H4 (cell line): Measurements from ENCODE around the gene HRH3. TPM values are rescaled to one million over a fixed set of nuclear protein-coding genes. Genes with fewer than 3 reads are reported as not detected.

Experiments used
- DNase-seq: peaks from one replicate; pipeline ENCODE4 v3.0.0-alpha.2; 2015; ENCODE audit warnings: low spot score
- total RNA-seq: library from RNA; depleted of rRNA; stranded (reverse); fragments of >200 nt; shearing (Covaris generic); gene quantifications from 2 replicates; pipeline ENCODE4 v1.2.3, GENCODE V29; 2014

The HRH3 gene
- total RNA-seq, 1 experiment from 2014 or later: not detected

GRCh38 chr20:62216636-62217566, 3.2 kb downstream of the HRH3 start:
- no peak for DNase-seq

GRCh38 chr20:62215991-62216635, 4.0 kb downstream of the HRH3 start:
- DNase-seq: no peak

- no peak for DNase-seq
Observed at GRCh38 chr20:62215020-62215990, 4.8 kb downstream of the HRH3 start.

- no peak for DNase-seq
Observed at GRCh38 chr20:62214067-62214466, 6.0 kb downstream of the HRH3 start.

GRCh38 chr20:62212299-62212698, 7.8 kb downstream of the HRH3 start:
- DNase-seq: no peak

DNA sequence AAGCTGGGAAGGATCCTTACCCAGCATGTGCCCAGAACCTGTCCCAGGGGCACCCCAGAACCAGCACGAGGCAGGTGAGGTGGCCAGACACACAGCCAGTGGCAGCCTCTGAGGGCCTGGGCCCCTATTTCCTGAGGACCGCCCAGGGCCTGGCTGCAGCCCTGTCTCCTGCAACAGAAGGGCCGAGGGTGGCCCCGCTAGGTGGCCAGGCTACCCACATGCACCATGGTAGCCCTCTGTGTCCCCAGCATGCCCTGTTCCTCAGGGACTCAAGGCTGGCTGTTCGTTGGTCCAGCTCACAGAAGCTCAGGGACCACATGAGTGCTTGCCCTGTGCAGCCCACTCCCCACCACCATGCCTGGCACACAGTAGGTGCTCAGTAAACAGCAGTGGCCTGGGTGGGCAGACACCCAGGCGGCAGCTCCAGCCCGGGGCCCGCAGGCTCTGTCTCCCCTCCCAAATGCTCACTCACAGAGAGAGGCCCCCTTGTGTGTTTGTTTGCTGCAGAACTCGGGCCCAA, 8.2 kb downstream of the HRH3 start:
- DNase-seq: no peak

DNA sequence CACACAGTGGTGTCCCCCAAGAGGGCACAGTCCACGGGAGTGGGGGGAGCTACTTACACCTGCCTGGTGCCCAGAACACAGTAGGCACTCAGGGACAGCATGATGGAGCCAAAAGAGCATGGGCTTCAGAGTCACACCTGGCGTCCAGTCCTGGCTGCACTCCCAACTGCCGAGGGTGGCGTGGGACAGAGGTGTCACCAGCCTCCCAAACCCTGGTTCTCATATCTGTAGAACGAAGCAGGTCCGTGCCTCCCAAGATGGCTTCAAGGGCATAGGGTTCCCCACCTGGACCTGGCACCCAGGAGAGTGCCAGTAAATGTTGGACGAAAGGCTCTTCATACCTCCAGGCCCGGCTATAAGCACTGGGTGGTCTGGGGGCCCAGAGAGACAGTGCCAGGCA, 8.9 kb downstream of the HRH3 start:
- DNase-seq: no peak

DNA sequence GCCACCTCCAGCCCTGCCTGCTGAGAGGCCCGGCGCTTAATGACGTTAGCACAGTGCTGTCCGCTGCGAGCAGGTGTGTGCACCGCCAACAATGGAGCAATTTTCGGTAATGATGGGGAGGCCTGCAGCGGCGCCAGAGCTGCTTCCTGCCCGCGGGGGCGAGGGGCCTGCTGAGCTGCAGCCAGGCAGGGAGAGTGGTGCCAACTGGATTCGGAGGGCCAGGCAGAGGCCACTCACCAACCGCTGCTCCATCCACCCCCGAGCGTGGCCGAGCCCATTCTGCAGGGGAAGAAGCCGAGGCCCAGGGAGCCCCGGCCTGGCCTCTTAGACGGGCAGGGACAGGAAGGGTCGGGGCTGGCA, 9.6 kb downstream of the HRH3 start:
- no peak for DNase-seq

GRCh38 chr20:62209850-62210495, 10.1 kb downstream of the HRH3 start:
- no peak for DNase-seq

DNA sequence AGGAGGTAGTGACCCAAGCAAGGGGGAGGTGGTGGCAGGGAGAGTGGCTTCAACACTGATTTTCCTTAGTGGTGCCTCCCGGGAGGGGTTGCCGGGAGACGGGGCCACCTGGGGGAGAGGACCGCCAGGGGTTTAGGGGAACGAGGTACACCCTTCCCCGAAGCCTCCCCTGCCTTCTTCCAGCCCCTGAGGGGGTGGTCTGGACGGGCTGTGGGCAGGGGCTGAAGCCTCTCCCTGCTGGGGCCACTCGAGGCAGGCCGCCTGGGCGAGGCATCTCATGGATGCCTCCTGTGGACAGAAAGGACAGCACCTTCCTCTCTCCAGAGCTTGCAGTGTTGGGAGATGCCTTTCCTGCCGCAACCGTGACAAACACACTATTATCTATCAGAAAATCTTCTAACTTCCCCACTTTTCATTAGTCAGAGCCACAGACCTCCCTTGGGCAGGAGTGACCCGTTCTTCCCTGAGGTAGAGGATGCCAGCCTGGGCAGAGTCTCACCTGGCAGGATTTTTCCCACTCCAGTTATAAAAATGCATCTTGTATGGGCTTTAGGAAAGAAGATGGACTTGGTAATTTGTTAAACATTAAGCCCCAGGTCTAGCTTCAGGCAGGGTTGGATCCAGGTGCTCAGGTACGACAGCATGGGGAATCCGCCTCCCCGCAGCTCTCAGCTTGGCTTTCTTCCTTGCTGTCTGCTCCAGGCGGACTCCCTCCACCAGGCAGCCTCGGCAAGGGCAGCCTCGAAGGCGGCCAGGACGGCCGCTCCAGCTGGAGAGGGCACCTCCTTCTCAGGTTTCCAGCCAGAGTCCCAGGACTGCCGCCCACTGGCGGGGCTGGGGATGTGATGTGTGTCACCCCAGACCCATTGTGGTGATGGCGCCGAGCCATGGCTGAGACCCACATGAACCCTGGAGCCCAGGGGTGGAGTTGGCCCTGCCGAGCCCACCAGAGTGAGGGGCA, 11.0 kb downstream of the HRH3 start:
- DNase-seq: no peak

GRCh38 chr20:62208061-62208794, 11.8 kb downstream of the HRH3 start:
- DNase-seq: no peak

DNA sequence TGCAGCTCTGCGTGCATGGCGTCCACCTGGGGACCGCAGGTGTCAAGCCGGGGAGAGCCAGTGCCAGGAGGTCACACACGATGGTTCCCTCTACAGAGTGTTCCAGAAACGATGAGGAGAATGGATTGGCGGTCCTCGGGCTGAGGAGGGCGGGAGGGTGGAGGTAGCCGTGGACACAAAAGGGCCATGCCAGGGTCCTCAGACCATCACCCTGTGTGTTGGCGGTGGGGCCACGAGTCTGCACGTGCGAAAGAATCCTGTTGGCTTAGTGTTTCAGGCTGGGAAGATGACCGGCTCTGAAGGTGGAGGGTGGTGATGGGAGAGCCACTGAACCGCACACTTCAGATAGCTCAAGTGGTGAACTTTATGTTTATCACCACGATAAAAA, 13.7 kb downstream of the HRH3 start:
- DNase-seq: no peak

- no peak for DNase-seq
Observed at GRCh38 chr20:62205618-62206387, 14.3 kb downstream of the HRH3 start.

GRCh38 chr20:62203378-62204030, 16.6 kb downstream of the HRH3 start:
- no peak for DNase-seq

DNA sequence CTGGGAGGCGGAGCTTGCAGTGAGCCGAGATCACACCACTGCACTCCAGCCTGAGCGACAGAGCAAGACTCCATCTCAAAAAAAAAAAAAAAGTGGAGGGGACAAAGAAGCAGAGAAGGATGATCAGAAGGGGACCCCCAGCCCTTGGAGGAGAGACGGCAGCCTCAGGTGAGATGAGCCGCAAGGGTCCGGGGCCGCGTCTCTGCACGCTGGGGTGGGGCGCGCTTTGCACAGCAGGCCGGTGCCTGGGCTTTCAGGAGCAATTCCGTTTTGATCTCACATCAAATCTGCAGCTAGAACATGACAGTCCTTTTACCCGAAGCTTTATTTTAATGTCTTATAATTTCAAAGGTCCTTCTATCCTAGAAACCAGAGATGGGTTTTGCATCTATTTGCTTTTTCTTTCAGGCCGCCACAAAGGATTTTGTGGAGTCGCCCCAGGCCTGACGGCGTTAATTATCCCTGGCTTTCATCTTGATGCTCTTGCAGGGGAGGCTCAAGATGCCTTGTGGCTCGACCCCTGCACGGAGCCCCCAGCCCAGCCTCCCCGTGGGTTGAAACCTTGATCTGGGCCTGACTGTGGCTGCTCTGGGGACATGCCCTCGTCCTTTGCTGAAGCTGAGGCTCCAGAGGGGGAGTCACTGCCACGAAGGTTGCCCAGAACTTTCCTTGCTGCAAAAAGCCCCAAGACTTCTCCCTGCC, 17.3 kb downstream of the HRH3 start:
- DNase-seq: no peak

- no peak for DNase-seq
Observed at GRCh38 chr20:62202083-62202395, 18.0 kb downstream of the HRH3 start.

DNA sequence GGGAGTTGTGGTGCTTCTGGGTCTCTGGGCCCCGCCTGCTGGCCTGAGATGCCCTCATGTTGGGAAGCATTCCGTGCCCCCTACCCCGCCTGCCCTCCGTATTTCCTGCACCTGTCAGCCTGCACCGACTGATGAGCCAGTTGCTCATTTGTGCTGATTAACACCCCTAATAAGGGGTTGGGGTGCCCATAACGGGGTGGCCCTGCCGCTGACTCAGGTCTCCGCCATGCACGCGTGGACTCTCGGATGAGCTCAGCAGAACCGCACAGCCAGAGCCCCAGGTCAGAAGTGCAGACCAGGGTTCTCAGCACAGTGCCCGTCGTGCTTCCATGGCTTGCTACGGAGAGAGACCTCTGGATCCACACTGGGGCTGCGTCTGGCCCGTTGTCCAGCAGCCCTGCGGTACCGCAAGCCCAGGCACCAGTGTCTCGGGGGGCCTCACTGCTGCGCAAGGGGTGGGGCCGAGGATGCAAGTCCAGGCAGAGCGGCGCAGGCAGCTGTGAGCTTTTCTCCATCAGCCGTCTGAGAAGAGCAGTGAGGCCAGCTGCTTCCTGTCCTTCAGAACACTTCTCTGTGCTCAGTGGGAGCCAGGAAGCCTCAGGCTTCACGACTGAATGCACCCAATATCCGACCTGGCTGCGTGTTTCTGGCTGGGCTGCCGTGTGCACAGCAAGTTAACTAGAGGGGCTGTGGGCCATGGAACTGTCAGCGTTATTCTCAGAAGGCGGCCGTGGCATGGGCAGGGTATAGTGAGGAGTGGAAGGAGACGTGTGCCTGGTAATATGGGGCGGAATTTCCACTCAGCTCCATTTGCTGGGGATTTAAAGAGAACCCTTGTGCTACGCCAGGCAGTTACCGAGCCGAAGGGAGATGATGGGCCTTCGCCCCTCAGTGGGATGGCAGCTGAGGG, 18.6 kb downstream of the HRH3 start:
- no peak for DNase-seq
